Peyer's patch (tissue), 4 donors: ENCODE results near the gene NUBP1.

Source experiments
- CTCF ChIP-seq, 6 experiments: fragments of 450-650 bp in 4 of 6; fragments of 200-600 bp in 2 of 6; sonication (generic) in 1 of 6; IDR thresholded peaks; one replicate each; pipeline ENCODE4 v1.5.1; 2017 to 2019; ENCODE audit warnings: antibody characterized with exemption in 6 of 6, mild to moderate bottlenecking in 3 of 6, moderate library complexity in 1 of 6
- POLR2A ChIP-seq, 2 donors: fragments of 450-650 bp; IDR thresholded peaks; one replicate each; pipeline ENCODE4 v1.5.1; 2017; ENCODE audit warnings: antibody characterized with exemption in 2 of 2, mild to moderate bottlenecking in 2 of 2, moderate library complexity in 2 of 2

- TF ChIP-seq CTCF (IDR thresholded peaks at IDR 0.05) (no peak), POLR2A (IDR thresholded peaks at IDR 0.05) (no peak)
Observed at GRCh38 chr16:10731790-10732189, 11.9 kb upstream of the NUBP1 start.
